NK-92 (cell line): ENCODE data around the gene C16orf87.
"Not testable (repeated sequence)": the region's sequence is repeated elsewhere in the genome, so short reads cannot be mapped to it uniquely, and the experiment has no call there.

Experiments
- DNase-seq: peaks from one replicate; lab custom pipeline; 2025; ENCODE audit not compliant: unreplicated experiment; lab: John Stamatoyannopoulos, UW

Gene C16orf87

DNA sequence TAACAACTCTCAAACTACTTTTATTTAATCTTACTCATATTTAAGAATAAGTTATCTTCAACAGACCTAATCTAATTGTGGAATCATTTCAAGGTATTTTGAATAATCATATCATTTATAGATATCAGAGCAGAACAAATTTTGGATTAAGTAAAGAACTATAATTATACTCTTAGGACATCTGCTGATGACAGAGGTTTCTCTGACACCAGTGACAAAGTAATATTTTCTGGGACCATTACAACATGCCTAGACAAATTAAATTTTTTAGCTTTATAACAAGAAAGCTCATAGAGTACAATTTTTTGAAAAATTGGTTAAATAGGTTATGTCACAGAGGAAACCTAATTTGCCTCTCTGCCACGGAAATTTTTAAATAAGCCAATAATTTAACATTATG lies 30.5 kb downstream of the C16orf87 start:
- DNase-seq: no peak

DNA sequence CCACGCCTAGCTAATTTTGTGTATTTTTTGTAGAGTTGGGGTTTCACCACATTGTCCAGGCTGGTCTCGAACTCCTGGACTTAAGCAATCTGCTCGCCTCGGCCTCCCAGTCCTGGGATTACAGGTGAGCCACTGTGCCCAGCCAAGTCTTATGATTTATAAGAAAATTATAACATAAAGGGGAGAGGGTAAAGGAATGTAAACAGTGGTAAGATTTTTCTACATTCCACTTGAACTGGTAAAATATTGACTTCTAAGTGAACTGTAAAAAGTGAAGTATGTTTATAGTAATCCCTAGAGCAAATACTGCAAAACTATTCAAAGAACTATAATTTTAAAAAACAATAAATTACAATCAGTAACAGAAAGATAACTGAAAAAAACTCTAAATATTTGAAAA lies 33.5 kb downstream of the C16orf87 start:
- no peak for DNase-seq

DNA sequence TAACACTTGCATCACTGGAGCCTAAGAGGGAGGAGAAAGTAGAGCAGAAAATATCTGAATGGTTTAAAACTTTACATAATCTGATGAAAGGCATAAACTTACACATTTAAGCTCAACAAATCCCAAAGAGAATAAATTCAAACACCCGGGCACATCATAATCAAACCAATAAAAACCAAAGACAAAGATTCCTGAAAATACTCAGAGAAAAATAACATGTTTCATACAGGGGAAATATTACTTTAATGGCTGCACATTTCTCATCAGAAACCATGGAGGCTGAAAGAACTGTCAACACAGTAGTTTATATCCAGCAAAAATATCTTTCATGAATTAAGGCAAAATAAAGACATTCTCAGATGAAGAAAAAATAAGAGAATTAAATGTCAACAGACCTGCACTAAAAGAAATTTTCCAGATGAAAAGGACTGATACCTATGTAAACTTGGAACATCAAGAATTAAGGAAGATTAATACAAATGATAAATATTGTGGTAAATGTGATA lies 34.2 kb downstream of the C16orf87 start:
- no peak for DNase-seq

DNA sequence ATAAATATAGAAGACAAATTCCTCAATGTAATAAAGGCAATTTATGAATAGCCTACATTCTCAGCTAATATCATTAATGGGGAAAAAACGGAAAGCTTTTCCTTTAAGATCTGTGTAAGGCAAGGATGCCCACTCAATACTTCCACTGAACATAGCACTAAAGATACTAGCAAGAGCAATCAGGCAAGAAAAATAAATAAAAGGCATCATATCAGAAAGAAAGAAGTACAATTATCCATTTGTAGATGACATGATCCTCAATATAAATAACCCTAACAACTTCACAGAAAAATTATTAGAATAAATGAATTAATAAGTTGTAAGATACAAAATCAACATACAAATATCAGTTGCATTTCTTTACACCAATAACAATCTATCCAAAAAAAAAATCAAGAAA lies 37.1 kb downstream of the C16orf87 start:
- DNase-seq: no peak

DNA sequence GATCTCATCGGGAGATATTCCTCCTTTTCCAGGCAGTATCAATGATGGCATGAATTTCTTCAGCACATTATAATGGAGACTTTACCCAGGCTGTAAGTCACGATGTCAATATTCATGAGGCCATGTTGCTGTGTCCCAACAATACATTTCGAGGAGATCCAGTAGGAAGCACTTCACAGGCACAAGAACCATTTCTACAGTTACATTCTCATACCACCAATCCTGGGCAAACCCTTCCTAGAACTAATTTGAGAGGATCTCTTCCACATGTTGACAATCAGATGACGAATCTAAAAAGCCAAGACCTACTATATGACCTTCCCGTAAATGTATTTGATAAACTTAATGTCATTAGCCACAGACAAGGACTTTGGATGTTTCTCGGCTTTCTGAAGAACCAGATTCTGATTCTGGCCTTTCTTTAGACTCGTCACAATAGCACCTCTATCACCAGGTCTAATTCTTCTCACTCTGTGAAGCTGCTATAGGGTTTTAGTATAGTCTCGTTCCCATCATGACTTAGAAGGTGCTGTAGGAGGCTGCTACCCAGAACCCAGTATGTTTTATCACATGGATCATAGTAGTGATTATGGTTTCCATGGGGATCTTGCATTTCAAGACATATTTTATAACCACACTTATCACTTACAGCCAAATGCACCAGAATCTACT lies 40.2 kb downstream of the C16orf87 start:
- DNase-seq: no peak

DNA sequence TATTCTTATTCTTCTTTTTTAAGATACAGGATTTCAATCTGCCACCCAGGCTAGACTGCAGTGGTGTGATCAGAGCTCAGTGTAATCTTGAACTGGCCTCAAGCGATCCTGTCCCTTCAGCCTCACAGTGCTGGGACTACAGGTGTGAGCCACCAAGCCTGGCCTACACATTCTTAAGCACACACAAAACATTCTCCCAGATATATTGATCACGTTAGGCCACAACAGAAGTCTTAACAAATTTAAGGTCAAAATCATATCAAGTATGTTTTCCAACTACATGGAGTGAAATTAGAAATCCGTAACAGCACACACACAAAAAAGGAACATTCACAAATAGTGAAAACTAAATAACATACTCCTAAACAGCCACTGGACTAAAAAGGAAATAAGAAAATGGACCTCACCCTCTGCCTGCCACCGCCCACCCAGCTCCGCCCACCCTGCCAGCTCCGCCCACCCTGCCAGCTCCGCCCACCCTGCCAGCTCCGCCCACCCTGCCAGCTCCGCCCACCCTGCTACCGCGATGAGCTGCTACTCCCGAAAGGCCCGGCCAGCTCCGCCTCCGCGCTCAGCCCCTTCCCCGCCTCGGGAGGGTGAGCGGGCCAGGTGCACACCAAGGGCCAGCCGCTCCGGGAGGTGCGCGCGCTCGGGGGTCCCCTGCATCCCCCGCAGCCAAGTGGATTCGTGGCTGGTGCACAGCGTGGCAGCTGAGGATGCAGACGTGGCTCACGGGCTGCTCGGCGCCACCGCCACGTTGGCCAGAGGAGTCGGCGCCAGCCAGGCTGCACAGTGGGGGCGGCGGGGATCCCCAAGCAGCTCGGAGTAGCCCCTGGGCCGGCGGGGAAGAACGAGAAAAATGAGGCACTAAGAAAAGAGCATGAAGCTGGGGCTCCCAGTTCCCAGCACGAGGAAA lies 41.2 kb downstream of the C16orf87 start:
- DNase-seq: no peak

DNA sequence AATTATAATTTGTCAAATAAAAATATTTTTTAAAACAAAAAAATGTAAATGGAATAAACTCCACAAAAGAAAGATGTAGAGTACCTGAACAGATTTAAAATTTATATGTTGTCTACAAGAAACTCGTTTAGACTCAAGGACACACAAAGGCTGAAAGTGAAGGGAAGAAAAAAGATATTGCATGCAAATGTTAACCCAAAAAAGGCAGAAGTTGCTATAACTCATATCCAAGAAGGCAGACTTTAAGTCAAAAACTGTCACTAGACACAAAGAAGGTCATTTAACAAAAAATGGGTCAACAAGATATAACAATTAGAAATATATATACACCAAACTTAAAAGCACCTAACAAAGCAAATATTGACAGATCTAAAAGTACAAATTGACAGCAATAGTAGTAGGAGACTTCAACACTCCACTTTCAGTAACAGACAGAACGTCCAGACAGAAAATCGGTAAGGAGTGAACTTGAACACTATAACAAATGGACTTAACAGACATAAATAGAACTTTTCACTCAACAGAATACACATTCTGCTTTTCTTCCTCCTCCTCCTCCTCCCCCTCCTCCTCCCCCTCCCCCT lies 42.0 kb downstream of the C16orf87 start:
- no peak for DNase-seq

DNA sequence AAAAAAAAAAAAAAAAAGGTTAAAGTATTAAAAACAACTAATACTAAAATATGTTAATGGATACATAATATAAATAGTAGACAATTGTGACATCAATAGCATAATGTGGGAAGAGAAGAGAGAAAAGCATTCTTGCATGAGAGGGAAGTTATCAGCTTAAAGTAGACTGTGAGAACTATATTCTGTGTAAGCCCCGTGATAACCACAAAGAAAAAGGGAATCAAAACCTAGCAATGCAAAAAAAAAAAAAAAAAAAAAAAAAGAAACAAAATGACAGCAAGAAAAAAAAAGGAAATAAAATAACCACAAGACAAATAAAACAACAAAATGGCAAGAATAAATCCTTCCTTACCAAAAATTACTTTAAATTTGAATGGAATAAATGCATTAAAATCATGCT lies 43.1 kb downstream of the C16orf87 start:
- DNase-seq: no peak

DNA sequence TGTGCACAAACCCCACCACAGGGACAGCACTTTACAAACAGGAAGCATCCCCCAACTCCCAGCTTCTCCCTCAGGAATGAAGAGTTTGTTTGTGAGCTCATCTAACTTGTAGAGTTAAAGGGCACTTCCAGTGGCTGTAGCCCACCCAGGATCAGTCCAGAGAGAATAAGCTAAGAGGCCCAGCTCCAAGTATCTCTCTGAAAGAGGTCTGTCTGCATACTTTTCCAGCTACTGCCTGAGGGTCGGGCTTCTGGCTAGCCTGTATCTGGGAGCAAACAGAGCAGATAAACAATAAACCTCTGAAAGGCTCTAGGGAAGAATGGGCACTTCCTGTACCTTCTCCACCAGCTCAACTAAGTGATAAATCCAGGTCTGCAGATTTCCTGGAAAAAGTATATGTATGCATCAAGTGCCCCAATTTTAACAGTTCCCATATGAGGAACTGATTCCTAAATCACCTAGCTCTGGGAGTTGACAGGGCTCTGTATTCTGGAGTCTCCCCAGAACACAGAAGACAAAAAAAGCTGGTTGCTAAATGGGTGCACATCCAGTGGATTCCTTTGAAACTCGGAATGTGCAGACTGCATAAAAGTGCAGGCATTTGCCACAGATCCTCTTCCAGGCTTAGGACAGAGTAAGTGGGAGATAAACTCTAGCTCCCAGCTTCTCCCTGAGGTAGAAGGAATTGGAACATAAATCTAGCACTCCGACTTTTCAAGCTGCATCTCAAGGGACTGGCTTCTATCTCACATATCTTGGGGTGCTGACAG lies 45.7 kb downstream of the C16orf87 start:
- DNase-seq: no peak

DNA sequence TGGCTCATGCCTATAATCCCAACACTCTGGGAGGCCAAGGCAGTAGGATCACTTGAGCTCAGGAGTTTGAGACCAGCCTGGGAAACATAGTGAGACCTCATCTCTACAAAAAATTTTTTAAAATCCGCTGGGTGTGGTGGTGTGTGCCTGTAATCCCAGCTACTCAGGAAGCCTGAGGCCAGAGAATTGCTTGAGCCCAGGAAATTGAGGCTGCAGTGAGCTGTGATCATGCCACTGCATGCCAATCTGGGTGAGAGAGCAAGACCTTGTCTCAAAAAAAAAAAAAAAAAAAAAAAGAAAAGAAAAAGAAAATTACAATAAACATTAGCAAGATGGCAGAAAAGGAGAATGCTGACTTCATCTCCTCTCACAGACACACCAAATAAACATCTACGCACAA lies 46.4 kb downstream of the C16orf87 start:
- DNase-seq: not testable (repeated sequence)

DNA sequence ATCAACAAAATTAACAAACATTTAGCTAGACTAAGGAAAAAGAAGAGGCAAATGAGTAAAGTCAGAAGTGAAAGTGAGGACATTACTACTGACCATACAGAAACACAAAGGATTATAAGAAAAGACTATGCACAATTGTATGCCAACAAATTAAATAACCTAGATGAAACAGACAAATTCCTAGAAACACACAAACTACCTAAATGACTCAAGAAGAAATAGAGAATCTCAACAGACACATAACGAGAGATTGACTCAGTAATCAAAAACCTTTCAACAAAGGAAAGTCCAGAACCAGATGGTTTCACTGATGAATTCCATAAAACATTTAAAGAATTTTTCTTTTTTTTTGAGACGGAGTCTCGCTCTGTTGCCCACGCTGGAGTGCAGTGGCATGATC lies 47.2 kb downstream of the C16orf87 start:
- DNase-seq: no peak

DNA sequence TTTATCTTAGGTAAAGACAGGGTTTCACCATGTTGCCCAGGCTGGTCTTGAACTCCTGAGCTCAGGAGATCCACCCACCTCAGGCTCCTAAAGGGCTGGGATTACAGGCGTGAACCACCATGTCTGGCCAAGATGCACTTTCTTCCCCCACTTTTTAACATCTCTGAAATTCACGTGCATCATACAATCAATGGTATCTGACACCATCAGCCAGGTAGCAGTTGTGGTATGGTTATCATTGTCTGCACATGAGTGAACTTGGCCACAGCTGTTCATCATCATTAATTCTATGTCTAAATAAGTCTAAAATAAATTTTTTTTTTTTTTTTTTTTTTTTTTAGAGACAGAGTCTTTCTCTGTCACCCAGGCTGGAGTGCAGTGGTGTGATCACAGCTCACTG lies 48.7 kb downstream of the C16orf87 start:
- no peak for DNase-seq

DNA sequence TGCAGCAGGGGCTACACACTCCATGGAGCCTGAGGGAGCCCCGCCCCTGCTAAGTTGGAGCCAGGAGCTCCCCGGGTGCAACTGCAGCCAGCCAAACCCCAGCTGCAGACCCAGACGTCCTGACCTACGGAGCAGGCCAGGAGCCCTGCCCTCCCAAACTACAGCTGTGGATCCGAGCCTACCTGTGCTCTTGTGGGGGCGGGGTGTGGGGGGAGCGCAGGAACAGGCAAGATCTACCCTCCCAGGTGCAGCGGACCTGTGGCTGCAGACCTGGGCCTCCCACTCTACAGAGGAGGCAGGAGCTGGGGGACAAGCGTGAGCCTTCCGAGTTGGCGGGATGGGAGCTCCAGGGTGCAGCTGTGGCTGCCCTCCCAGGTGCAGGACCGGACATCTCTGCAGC lies 53.2 kb downstream of the C16orf87 start:
- DNase-seq: no peak

DNA sequence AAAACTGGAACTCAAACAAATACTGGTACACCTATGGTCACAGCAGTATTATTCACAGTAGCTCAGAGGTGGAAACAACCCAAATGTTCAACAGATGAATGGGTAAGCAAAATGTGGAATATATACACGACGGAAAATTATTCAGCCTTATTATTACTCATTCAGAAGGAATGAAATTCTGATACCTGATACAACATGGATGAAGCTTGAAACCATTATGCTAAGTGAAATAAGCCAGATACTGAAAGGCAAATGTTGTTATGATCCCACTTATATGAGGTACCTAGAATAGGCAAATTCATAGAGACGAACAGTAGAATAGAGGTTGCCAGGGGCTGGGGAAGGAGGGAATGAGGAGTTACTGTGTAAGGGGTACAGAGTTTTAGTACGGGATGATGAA lies 55.8 kb downstream of the C16orf87 start:
- no peak for DNase-seq

DNA sequence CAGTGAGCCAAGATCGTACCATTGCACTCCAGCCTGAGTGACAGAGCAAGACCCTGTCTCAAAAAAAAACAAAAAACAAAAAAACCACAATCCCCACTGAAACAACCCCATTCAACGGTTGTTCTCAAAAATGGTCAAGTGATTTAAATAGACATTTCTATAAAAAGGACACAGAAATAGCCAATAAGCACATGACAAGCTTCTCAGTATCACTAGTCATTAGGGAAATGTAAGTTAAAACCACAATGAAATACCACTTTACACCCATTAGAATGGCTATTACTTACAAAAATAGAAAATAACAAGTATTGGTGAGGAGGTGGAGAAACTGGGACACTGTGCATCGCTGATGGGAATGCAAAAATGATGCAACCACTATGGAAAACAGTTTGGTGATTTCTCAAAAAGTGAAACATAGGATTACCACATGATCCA lies 56.2 kb downstream of the C16orf87 start:
- DNase-seq: no peak

DNA sequence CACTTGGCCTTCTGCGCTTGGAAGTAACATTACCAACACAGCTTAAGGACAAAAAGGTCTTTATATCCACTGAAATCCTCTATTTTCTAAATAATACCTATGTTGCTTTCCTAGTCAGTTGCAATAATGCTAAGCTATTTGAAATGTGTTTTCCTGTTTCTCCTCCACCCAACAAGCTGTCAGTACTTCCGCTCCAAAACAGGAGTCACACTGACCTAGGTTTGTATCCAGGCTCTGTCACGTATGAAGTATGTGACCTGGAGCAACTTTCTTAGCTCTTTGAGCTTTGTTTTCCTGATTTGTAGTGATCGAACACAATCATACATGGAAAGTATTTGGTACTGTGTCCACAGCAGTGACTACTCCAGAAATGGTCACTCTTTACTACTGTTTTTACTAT lies 58.5 kb downstream of the C16orf87 start:
- no peak for DNase-seq

DNA sequence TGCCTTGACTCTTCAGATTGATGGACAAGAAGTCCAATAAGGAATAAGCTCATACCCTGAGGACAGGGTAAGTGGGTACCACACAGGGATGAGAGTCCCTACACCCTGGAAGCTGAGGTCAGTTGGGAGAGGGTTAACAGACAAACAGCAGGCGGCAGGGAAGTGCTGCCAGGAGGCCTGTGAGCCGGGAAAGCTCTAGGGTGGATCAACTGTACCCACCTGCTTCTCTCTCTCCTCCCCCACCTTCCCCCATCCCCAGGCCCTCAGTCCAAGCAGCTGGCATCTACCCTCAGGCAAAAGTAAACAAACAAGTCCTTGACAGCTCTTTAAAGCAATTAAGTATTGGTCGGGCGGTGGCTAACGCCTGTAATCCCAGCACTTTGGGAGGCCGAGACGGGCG lies 62.2 kb downstream of the C16orf87 start:
- DNase-seq: no peak

DNA sequence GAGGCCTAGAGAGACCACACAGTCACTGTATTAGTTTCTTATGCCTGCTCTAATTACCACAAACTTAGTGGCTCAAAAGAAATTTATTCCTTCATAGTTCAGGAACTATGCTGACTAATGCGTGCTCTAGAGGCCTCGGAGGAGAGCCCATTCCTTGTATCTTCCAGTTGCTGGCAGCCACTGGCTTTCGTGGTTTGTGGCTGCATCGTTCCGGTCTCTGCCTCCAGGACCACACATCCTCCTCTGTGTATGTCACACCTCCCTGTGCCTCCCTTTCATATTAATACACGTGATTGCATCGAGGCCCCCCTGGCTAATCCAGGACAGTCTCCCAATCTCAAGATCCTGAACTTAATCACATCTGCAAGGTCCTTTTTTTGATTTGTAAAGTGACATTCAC lies 65.9 kb downstream of the C16orf87 start:
- DNase-seq: no peak

DNA sequence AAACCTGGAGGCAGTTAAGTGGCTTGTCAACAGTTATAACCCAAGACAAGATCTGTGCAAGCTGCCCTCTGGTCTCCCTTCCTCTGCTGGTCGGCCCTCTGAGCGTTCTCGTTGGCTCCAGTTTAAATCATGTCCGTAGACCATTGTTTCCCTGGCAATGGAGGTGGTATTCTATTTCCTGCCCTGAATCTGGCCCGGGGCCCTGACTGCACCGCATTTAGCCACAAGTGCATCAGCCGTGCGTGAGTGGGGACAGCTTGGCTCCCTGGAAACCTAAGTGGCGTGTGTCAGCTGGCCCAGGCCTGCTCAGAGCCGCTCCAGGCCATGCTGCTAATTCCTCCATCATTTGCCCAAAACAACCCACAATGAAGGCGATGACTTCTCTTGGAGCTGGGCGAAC lies 67.8 kb downstream of the C16orf87 start:
- no peak for DNase-seq

DNA sequence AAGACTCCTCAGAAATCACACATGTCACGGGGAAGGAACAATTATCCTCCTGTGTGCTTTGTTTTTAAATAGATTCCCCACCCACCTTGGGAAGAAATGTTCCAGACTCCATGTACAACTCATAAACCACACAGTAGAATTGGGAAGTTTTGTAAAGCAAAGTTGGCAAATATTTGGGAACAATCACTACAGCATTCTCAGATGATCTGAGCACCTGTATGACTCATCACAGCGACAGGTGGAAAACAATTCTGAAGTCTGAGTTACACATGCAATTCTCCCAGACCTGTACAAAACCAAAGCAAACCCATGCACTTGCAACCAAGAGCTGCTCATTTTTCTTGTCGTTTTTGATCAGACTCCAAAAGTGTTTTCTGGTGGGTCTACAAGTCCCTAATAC lies 68.4 kb downstream of the C16orf87 start:
- no peak for DNase-seq

DNA sequence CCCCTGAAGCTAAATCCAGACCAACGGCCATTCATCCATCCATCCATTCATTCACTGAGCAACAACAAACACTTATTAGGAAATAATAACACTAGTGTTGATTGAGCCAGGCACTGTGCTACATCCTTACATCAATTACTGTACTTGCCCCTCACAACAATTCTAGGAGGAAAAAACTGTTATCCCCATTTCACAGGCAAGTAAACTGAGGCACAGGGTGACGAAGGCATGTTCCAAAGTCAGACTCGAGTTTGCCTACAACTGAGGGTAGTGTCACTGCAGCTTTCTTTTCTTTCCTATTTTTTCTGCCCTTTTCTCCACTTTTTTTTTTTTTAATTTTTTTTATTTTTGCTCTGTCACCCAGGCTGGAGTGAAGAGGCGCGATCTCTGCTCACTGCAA lies 71.7 kb downstream of the C16orf87 start:
- DNase-seq: no peak
